Mesodermal cell (in vitro differentiated cells): ENCODE results near the gene SHH.

Experiments
- H3K27ac ChIP-seq: 2 replicates; pipeline ENCODE4 v1.7.0; 2013; ENCODE audit warnings: mild to moderate bottlenecking, low read depth, low read length, moderate library complexity; ENCODE audit not compliant: severe bottlenecking
- H3K36me3 ChIP-seq: 2 replicates; pipeline ENCODE4 v1.7.1; 2013; ENCODE audit warnings: mild to moderate bottlenecking, low read length, moderate library complexity; ENCODE audit not compliant: control insufficient read depth, insufficient read depth
- H3K4me1 ChIP-seq: one replicate; pipeline ENCODE4 v1.7.1; 2013; ENCODE audit warnings: mild to moderate bottlenecking, low read length; ENCODE audit not compliant: insufficient read depth, control insufficient read depth, poor library complexity, severe bottlenecking
- H3K4me3 ChIP-seq: 2 replicates; pipeline ENCODE4 v1.7.0; 2013; ENCODE audit warnings: low read length, control low read depth, mild to moderate bottlenecking; ENCODE audit not compliant: insufficient read depth, poor library complexity, severe bottlenecking; ENCODE audit errors: extremely low read depth
- H3K9me3 ChIP-seq: 2 replicates; pipeline ENCODE4 v1.7.1; 2013; ENCODE audit warnings: mild to moderate bottlenecking, low read length, moderate library complexity; ENCODE audit not compliant: control insufficient read depth
- WGBS, 2 experiments: methylation state at CpG; one replicate each; pipeline ENCODE4 v1.1.5; 2013; ENCODE audit warnings: missing lambda C conversion rate in 2 of 2; ENCODE audit not compliant: insufficient coverage in 2 of 2; 5-methylcytosine and 5-hydroxymethylcytosine counted together

Gene SHH

GRCh38 chr7:155832581-155832981 is 20.3 kb upstream of the SHH start:
- no peaks in the 10 kb centered on the region for H3K4me1 ChIP-seq
- WGBS, 2 experiments: 91% methylated on average over 6 to 7 of the region's 7 CpGs
- no peak overlapping the region for H3K4me3 ChIP-seq
- no peaks in the 10 kb centered on the region for H3K36me3 ChIP-seq
- H3K27ac ChIP-seq: no peak overlapping the region
- H3K9me3 ChIP-seq: no peaks in the 10 kb centered on the region

- WGBS, 2 experiments: 85 to 91% methylated on average over 15 to 18 of the region's 18 CpGs
- Histone ChIP-seq H3K4me1 (no peaks in the 10 kb centered on the region), H3K9me3 (no peaks in the 10 kb centered on the region), H3K27ac (no peak overlapping the region), H3K4me3 (no peak overlapping the region), H3K36me3 (no peaks in the 10 kb centered on the region)
Observed at GRCh38 chr7:155831807-155832524, 19.7 kb upstream of the SHH start.

- Histone ChIP-seq H3K36me3 (no peaks in the 10 kb centered on the region), H3K9me3 (no peaks in the 10 kb centered on the region), H3K4me1 (peaks cover 4% of the 10 kb centered on the region), H3K4me3 (no peak overlapping the region), H3K27ac (no peak overlapping the region)
- WGBS, 2 experiments: 94% methylated on average over 35 to 42 of the region's 46 CpGs
Observed at GRCh38 chr7:155830961-155831806, 18.9 kb upstream of the SHH start.

- Histone ChIP-seq H3K36me3 (no peaks in the 10 kb centered on the region), H3K9me3 (no peaks in the 10 kb centered on the region), H3K4me1 (peaks cover 4% of the 10 kb centered on the region), H3K4me3 (no peak overlapping the region), H3K27ac (no peak overlapping the region)
- WGBS, 2 experiments: 90% methylated on average over 13 of the region's 17 CpGs
Observed at GRCh38 chr7:155829796-155830470, 17.7 kb upstream of the SHH start.

- no peak overlapping the region for H3K4me3 ChIP-seq
- H3K27ac ChIP-seq: no peak overlapping the region
- no peaks in the 10 kb centered on the region for H3K36me3 ChIP-seq
- WGBS, 2 experiments: 63 to 93% methylated on average over 3 of the region's 3 CpGs
- H3K4me1 ChIP-seq: peaks cover 4% of the 10 kb centered on the region
- H3K9me3 ChIP-seq: no peaks in the 10 kb centered on the region
Observed at GRCh38 chr7:155825336-155825735, 13.1 kb upstream of the SHH start.

- no peak overlapping the region for H3K4me3 ChIP-seq
- no peak overlapping the region for H3K27ac ChIP-seq
- H3K9me3 ChIP-seq: no peaks in the 10 kb centered on the region
- WGBS, 2 experiments: 91 to 100% methylated on average over 4 to 8 of the region's 17 CpGs
- no peaks in the 10 kb centered on the region for H3K36me3 ChIP-seq
- H3K4me1 ChIP-seq: peaks cover 4% of the 10 kb centered on the region
Observed at GRCh38 chr7:155824227-155824886, 12.1 kb upstream of the SHH start.

GRCh38 chr7:155821851-155822250 is 9.6 kb upstream of the SHH start:
- no peak overlapping the region for H3K27ac ChIP-seq
- 90 to 95% methylated on average over 9 to 11 of the region's 11 CpGs for WGBS, 2 experiments

GRCh38 chr7:155820788-155821187 is 8.5 kb upstream of the SHH start:
- H3K4me3 ChIP-seq: no peak overlapping the region
- H3K9me3 ChIP-seq: no peaks in the 10 kb centered on the region
- H3K27ac ChIP-seq: no peak overlapping the region
- 91% methylated on average over 11 to 13 of the region's 13 CpGs for whole genome bisulfite sequencing, 2 experiments
- no peaks in the 10 kb centered on the region for H3K4me1 ChIP-seq
- H3K36me3 ChIP-seq: no peaks in the 10 kb centered on the region

More at GRCh38 chr7:155821851-155822250, 9.6 kb upstream of the SHH start:
- Histone ChIP-seq H3K4me1 (peaks cover 4% of the 10 kb centered on the region), H3K36me3 (no peaks in the 10 kb centered on the region), H3K4me3 (no peak overlapping the region), H3K9me3 (no peaks in the 10 kb centered on the region)

- no peaks in the 10 kb centered on the region for H3K36me3 ChIP-seq
- no peak overlapping the region for H3K4me3 ChIP-seq
- no peaks in the 10 kb centered on the region for H3K4me1 ChIP-seq
- 89 to 93% methylated on average over 17 to 18 of the region's 18 CpGs for WGBS, 2 experiments
- H3K27ac ChIP-seq: no peak overlapping the region
- H3K9me3 ChIP-seq: no peaks in the 10 kb centered on the region
Observed at GRCh38 chr7:155820246-155820645, 8.0 kb upstream of the SHH start.

- Histone ChIP-seq H3K9me3 (no peaks in the 10 kb centered on the region), H3K36me3 (no peaks in the 10 kb centered on the region), H3K4me1 (peaks cover 3% of the 10 kb centered on the region), H3K27ac (no peak overlapping the region), H3K4me3 (no peak overlapping the region)
- WGBS, 2 experiments: 85% methylated on average over 10 to 11 of the region's 12 CpGs
Observed at GRCh38 chr7:155819186-155819585, 6.9 kb upstream of the SHH start.
